Suprapubic skin (tissue), 4 donors: ENCODE results near the gene SCFD1. TPM values are rescaled to one million over a fixed set of nuclear protein-coding genes. Genes with fewer than 3 reads are reported as not detected.

ENCODE experiments used
- DNase-seq, 2 donors: peaks; one replicate each; pipeline ENCODE4 v3.0.0-alpha.2; 2019; ENCODE audit warnings: low spot score in 2 of 2
- H3K27ac ChIP-seq: fragments of 200-600 bp; sonication (generic); one replicate; pipeline ENCODE4 v1.5.1; 2019
- H3K27me3 ChIP-seq: fragments of 200-600 bp; sonication (generic); one replicate; pipeline ENCODE4 v1.5.1; 2019
- H3K36me3 ChIP-seq: fragments of 200-600 bp; sonication (generic); one replicate; pipeline ENCODE4 v1.5.1; 2019
- H3K4me1 ChIP-seq: fragments of 200-600 bp; sonication (generic); one replicate; pipeline ENCODE4 v1.5.1; 2019
- H3K4me3 ChIP-seq: fragments of 200-600 bp; sonication (generic); one replicate; pipeline ENCODE4 v1.5.1; 2019; ENCODE audit warnings: mild to moderate bottlenecking
- H3K9me3 ChIP-seq: fragments of 200-600 bp; sonication (generic); one replicate; pipeline ENCODE4 v1.5.1; 2019
- CTCF ChIP-seq, 2 donors: fragments of 200-600 bp in 1 of 2; fragments of 450-650 bp in 1 of 2; sonication (generic) in 1 of 2; IDR thresholded peaks; one replicate each; pipeline ENCODE4 v1.5.1; 2016 to 2019; ENCODE audit warnings: antibody characterized with exemption in 2 of 2, mild to moderate bottlenecking in 1 of 2, moderate library complexity in 1 of 2
- EP300 ChIP-seq: sonication (generic); formaldehyde crosslinking; IDR thresholded peaks from one replicate; pipeline ENCODE4 v1.6.1; 2017; ENCODE audit warnings: antibody characterized with exemption
- POLR2A ChIP-seq, 2 donors: fragments of 450-650 bp; IDR thresholded peaks; one replicate each; pipeline ENCODE4 v1.6.1; 2017; ENCODE audit warnings: antibody characterized with exemption in 2 of 2, mild to moderate bottlenecking in 2 of 2, moderate library complexity in 2 of 2
- POLR2AphosphoS5 ChIP-seq, 3 donors: sonication (generic); formaldehyde crosslinking; IDR thresholded peaks; one replicate each; pipeline ENCODE4 v1.6.1; 2017; ENCODE audit warnings: antibody characterized with exemption in 3 of 3
- WGBS: methylation state at CpG from one replicate; pipeline ENCODE4 v1.1.5; 2018; 5-methylcytosine and 5-hydroxymethylcytosine counted together
- total RNA-seq, 4 donors: library from RNA; depleted of rRNA; stranded (reverse); fragments of >200 nt; gene quantifications; one replicate each; pipeline ENCODE4 v1.1.0, GENCODE V29; 2016

SCFD1 gene
- total RNA-seq, 4 donors from 2014 or later, result 26.4 to 84.2 (median 49.9) TPM

- whole genome bisulfite sequencing, result 93% methylated on average over 2 of the region's 2 CpGs
- Histone ChIP-seq H3K27ac (no peak overlapping the region), H3K27me3 (no peaks in the 10 kb centered on the region), H3K36me3 (peaks cover 57% of the 10 kb centered on the region), H3K4me1 (no peaks in the 10 kb centered on the region), H3K9me3 (no peaks in the 10 kb centered on the region), H3K4me3 (no peak overlapping the region)
- TF ChIP-seq EP300 (no peak), POLR2AphosphoS5 (IDR thresholded peaks at IDR 0.05) (no peak), POLR2A (IDR thresholded peaks at IDR 0.05) (no peak), CTCF (IDR thresholded peaks at IDR 0.05) (no peak)
- DNase-seq, result no peak
Measured at GRCh38 chr14:30657050-30657449, 34.9 kb downstream of the SCFD1 start.

- DNase-seq, result no peak
- Histone ChIP-seq H3K4me3 (no peak overlapping the region), H3K9me3 (no peaks in the 10 kb centered on the region), H3K4me1 (no peaks in the 10 kb centered on the region), H3K27ac (no peak overlapping the region), H3K27me3 (no peaks in the 10 kb centered on the region), H3K36me3 (peaks cover 55% of the 10 kb centered on the region)
- 48% methylated on average over 2 of the region's 2 CpGs for WGBS
- TF ChIP-seq CTCF (IDR thresholded peaks at IDR 0.05) (no peak), POLR2A (IDR thresholded peaks at IDR 0.05) (no peak), EP300 (no peak), POLR2AphosphoS5 (IDR thresholded peaks at IDR 0.05) (no peak)
Measured at GRCh38 chr14:30657606-30658163, 35.6 kb downstream of the SCFD1 start.

- no peak for TF ChIP-seq EP300
- TF ChIP-seq POLR2AphosphoS5 (IDR thresholded peaks at IDR 0.05), result no peak
- H3K9me3 ChIP-seq, result no peaks in the 10 kb centered on the region
- DNase-seq, result no peak
- H3K27ac ChIP-seq, result no peak overlapping the region
- H3K36me3 ChIP-seq, result peaks cover 49% of the 10 kb centered on the region
- no peak overlapping the region for H3K4me3 ChIP-seq
- 100% methylated on average over 3 of the region's 3 CpGs for WGBS
- no peaks in the 10 kb centered on the region for H3K27me3 ChIP-seq
- no peaks in the 10 kb centered on the region for H3K4me1 ChIP-seq
Measured at GRCh38 chr14:30658645-30659044, 36.5 kb downstream of the SCFD1 start.

GRCh38 chr14:30669594-30669993 lies 47.5 kb downstream of the SCFD1 start:
- no peak overlapping the region for H3K4me3 ChIP-seq
- no peak overlapping the region for H3K27ac ChIP-seq
- no peaks in the 10 kb centered on the region for H3K27me3 ChIP-seq
- no peak for TF ChIP-seq CTCF (IDR thresholded peaks at IDR 0.05)
- no peak for TF ChIP-seq POLR2A (IDR thresholded peaks at IDR 0.05)
- TF ChIP-seq EP300, result no peak
- no peak for DNase-seq
- H3K4me1 ChIP-seq, result no peaks in the 10 kb centered on the region
- H3K9me3 ChIP-seq, result no peaks in the 10 kb centered on the region
- peaks cover 20% of the 10 kb centered on the region for H3K36me3 ChIP-seq

- no peaks in the 10 kb centered on the region for H3K27me3 ChIP-seq
- TF ChIP-seq CTCF (IDR thresholded peaks at IDR 0.05) (no peak), EP300 (no peak), POLR2AphosphoS5 (IDR thresholded peaks at IDR 0.05) (no peak), POLR2A (IDR thresholded peaks at IDR 0.05) (no peak)
- 88% methylated on average over 1 of the region's 1 CpG for WGBS
- no peaks in the 10 kb centered on the region for H3K4me1 ChIP-seq
- no peaks in the 10 kb centered on the region for H3K9me3 ChIP-seq
- no peak for DNase-seq
- no peak overlapping the region for H3K4me3 ChIP-seq
- H3K27ac ChIP-seq, result no peak overlapping the region
- peaks cover 41% of the 10 kb centered on the region for H3K36me3 ChIP-seq
Measured at GRCh38 chr14:30673071-30673470, 51.0 kb downstream of the SCFD1 start.

- TF ChIP-seq POLR2A (IDR thresholded peaks at IDR 0.05) (no peak), CTCF (IDR thresholded peaks at IDR 0.05) (no peak)
- no peak overlapping the region for H3K27ac ChIP-seq
- no peaks in the 10 kb centered on the region for H3K27me3 ChIP-seq
- H3K4me3 ChIP-seq, result no peak overlapping the region
- no peaks in the 10 kb centered on the region for H3K9me3 ChIP-seq
- no peaks in the 10 kb centered on the region for H3K4me1 ChIP-seq
- DNase-seq, result no peak
- H3K36me3 ChIP-seq, result peaks cover 48% of the 10 kb centered on the region
Measured at GRCh38 chr14:30678926-30679431, 56.9 kb downstream of the SCFD1 start.
